Measurements from ENCODE around the gene NPIPB8.
"Not testable (repeated sequence)": the region's sequence is repeated elsewhere in the genome, so short reads cannot be mapped to it uniquely, and the experiment has no call there.

The NPIPB8 gene

DNA sequence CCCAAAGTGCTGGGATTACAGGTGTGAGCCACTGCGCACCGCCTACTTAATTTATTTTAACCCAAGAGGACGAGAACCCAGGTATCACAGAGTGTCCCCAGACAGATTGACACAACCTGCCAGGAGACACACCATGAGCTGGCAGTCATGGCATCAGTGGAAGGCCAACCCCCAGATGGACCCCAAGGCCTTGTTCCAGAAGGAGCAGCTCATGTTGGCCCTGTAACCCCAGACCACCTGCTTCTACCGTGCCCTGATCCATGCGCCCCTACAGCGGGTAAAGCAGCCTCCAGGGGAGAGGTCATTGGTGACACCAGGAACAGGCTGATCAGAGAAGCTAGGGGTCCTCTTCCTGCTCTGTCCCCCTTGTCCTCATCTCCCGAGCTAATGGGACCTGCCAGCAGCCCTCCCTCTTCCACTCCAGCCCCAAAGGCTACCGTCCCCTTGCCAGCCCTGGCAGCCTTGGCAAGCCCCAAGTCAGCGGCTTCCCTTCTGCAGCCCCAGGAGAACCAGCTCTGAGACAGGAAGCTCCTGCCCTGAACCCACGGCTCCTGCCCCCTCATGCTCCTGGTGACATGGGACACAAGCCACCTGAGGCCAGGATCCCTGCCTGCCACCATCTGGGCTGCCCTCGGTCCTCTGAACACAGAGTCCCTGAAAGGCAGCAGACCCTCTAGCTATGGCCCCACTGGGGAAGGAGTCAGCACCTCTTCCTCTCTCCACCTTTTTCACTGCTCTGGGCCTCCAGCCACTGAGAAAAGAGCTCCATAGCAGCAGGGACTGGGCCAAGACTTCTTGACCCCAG, 34.3 kb upstream of the NPIPB8 start:
- TF ChIP-seq, protein P1, sequence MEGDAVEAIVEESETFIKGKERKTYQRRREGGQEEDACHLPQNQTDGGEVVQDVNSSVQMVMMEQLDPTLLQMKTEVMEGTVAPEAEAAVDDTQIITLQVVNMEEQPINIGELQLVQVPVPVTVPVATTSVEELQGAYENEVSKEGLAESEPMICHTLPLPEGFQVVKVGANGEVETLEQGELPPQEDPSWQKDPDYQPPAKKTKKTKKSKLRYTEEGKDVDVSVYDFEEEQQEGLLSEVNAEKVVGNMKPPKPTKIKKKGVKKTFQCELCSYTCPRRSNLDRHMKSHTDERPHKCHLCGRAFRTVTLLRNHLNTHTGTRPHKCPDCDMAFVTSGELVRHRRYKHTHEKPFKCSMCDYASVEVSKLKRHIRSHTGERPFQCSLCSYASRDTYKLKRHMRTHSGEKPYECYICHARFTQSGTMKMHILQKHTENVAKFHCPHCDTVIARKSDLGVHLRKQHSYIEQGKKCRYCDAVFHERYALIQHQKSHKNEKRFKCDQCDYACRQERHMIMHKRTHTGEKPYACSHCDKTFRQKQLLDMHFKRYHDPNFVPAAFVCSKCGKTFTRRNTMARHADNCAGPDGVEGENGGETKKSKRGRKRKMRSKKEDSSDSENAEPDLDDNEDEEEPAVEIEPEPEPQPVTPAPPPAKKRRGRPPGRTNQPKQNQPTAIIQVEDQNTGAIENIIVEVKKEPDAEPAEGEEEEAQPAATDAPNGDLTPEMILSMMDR (IDR thresholded peaks at IDR 0.05; ENCODE audit: insufficient read depth, low read depth, low read length, missing control alignments) = no peak
- no peak for DNase-seq (ENCODE audit: low read depth)
- no peak overlapping the region for H3K4me3 ChIP-seq (ENCODE audit: low read length)

DNA sequence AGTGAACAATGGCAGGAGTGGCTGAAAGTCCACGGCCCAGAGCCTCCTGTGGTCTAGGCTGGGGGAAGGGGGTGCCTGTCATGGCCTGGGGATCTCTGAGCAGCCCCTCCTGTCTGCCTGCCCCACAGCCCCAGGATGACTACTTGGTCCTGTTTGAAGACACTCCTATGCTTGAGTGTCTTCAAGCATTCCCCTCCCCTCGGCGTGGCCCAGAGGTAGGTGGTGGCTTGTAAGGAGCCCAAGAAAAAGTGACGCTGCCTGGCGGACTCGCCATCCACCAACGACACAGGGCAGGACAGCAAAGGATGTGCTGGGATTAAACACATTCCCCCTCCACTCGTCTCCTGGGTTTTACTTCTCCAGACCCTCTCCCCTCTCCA, 33.7 kb upstream of the NPIPB8 start:
- TF ChIP-seq, protein P1 (IDR thresholded peaks at IDR 0.05; ENCODE audit: insufficient read depth, low read depth, low read length, missing control alignments) = no peak
- DNase-seq (ENCODE audit: low read depth) = no peak
- H3K4me3 ChIP-seq (ENCODE audit: low read length) = no peak overlapping the region

- DNase-seq (ENCODE audit: low read depth) = no peak
- TF ChIP-seq, protein P1 (IDR thresholded peaks at IDR 0.05; ENCODE audit: insufficient read depth, low read depth, low read length, missing control alignments) = no peak
- no peak overlapping the region for H3K4me3 ChIP-seq (ENCODE audit: low read length)
Observed at GRCh38 chr16:28606291-28607115, 31.4 kb upstream of the NPIPB8 start.

GRCh38 chr16:28607116-28607623, 30.7 kb upstream of the NPIPB8 start:
- TF ChIP-seq, protein P1 (IDR thresholded peaks at IDR 0.05; ENCODE audit: insufficient read depth, low read depth, low read length, missing control alignments) = no peak
- H3K4me3 ChIP-seq (ENCODE audit: low read length) = no peak overlapping the region
- no peak for DNase-seq (ENCODE audit: low read depth)

- H3K4me3 ChIP-seq (ENCODE audit: low read length); DNase-seq (ENCODE audit: low read depth): not testable (repeated sequence)
Observed at GRCh38 chr16:28607681-28608495, 30.0 kb upstream of the NPIPB8 start.

DNA sequence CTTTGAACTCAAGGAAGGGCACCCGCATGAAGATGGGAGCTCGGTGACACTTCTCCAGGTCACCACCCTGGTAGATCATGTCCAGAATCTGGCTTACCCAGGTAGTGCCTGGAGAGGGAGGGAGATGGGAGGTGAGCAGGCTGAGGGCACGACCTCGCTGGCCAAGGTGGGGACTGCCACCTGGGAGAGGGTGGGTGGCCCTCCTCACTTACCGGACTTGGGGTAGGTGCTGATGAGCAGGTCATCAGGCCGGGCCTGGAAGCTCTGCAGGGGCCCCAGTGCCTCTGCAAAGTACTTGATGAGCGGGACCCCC, 29.4 kb upstream of the NPIPB8 start:
- not testable (repeated sequence) for H3K4me3 ChIP-seq (ENCODE audit: low read length); DNase-seq (ENCODE audit: low read depth)

GRCh38 chr16:28608867-28609596, 28.8 kb upstream of the NPIPB8 start:
- H3K4me3 ChIP-seq (ENCODE audit: low read length); DNase-seq (ENCODE audit: low read depth): not testable (repeated sequence)

Data from epithelial cell of esophagus (primary cell).